Measurements from ENCODE around the gene ABHD16B.

DNA sequence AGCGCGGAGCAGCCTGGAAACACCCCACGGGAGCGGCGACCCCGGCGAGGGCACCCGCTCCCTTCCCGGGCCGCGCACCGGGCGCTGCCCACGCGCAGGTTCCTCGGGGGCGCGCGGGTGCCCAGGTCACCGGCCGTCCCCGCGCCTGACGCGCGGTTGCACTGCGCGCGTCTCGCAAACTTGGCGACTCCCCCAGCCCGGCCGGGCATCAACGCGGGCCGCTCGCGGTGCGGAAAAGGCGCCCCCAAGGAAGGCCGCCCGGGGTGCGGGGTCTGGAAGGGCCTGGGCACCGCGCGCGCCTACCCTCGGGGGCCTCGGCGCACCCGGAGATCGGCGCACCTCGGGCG lies 29.7 kb upstream of the ABHD16B start:
- TF ChIP-seq POLR2AphosphoS5 (IDR thresholded peaks at IDR 0.05; ENCODE audit: low read depth, low read length) (no peak), RELA (CRISPR knock-in tag; IDR thresholded peaks at IDR 0.05) (no peak), HNRNPLL (IDR thresholded peaks at IDR 0.05; ENCODE audit: low read depth, low read length, poor library complexity, severe bottlenecking) (no peak), GABPA (IDR thresholded peaks at IDR 0.05; ENCODE audit: low read depth, low read length) (no peak), GABPA (CRISPR knock-in tag; IDR thresholded peaks at IDR 0.05; ENCODE audit: low read depth) (no peak), ARNT (IDR thresholded peaks at IDR 0.05) (no peak), ZBTB7A (CRISPR knock-in tag; IDR thresholded peaks at IDR 0.05) (no peak)
- TF ChIP-seq, protein P1, sequence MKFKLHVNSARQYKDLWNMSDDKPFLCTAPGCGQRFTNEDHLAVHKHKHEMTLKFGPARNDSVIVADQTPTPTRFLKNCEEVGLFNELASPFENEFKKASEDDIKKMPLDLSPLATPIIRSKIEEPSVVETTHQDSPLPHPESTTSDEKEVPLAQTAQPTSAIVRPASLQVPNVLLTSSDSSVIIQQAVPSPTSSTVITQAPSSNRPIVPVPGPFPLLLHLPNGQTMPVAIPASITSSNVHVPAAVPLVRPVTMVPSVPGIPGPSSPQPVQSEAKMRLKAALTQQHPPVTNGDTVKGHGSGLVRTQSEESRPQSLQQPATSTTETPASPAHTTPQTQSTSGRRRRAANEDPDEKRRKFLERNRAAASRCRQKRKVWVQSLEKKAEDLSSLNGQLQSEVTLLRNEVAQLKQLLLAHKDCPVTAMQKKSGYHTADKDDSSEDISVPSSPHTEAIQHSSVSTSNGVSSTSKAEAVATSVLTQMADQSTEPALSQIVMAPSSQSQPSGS (CRISPR knock-in tag; IDR thresholded peaks at IDR 0.05) = no peak

Data from HepG2 (cell line).